NCI-H1105 (cell line): ENCODE results near the gene PTGFRN.

Experiments
- DNase-seq: peaks from one replicate; lab custom pipeline; 2025; lab: John Stamatoyannopoulos, UW

PTGFRN gene

GRCh38 chr1:117033772-117034171 is 124.1 kb downstream of the PTGFRN start:
- DNase-seq: no peak

DNA sequence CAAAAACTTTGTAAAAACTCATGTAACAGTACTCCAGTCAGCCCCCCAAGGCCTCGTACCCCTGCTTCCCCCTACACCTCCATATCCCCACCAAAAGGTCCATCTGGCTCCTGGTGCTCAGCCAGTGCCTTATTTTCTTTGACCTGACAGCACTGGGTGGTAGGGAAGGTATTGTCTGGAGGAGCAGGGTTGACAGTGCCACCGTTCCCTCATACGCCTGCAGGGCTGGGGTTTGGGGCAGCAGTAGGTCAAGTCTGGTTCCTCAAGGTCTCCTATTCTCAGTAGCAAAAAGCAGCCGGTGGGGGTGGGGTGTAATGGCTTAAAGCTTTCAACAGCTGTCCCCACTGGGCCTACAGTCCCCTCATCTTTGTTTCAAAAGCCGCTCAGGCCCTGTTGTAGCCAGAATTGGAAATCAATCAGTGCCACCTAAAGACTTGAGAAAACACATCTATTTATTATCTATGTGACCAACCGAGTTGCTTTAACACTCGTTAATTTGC is 125.1 kb downstream of the PTGFRN start:
- no peak for DNase-seq

GRCh38 chr1:117036018-117036461 is 126.3 kb downstream of the PTGFRN start:
- no peak for DNase-seq

- no peak for DNase-seq
Measured at GRCh38 chr1:117037802-117038201, 128.1 kb downstream of the PTGFRN start.

GRCh38 chr1:117038236-117038635 is 128.5 kb downstream of the PTGFRN start:
- no peak for DNase-seq
